Transverse colon (tissue), 3 donors: ENCODE measurements around the gene ATF6.

Experiments
- POLR2A ChIP-seq: fragments of 450-650 bp; IDR thresholded peaks from one replicate; pipeline ENCODE4 v1.6.1; 2016; ENCODE audit warnings: antibody characterized with exemption, mild to moderate bottlenecking, moderate library complexity
- TF ChIP-seq, protein P1 (sequence below), 5 experiments: fragments of 200-600 bp in 3 of 5; fragments of 450-650 bp in 2 of 5; sonication (generic) in 3 of 5; IDR thresholded peaks; 1 replicate in 2 of 5; 2 replicates in 3 of 5; pipeline ENCODE4 v1.5.1; 2016 to 2017; ENCODE audit warnings: antibody characterized with exemption in 5 of 5, inconsistent platforms in 3 of 5, mild to moderate bottlenecking in 2 of 5, moderate library complexity in 1 of 5

DNA sequence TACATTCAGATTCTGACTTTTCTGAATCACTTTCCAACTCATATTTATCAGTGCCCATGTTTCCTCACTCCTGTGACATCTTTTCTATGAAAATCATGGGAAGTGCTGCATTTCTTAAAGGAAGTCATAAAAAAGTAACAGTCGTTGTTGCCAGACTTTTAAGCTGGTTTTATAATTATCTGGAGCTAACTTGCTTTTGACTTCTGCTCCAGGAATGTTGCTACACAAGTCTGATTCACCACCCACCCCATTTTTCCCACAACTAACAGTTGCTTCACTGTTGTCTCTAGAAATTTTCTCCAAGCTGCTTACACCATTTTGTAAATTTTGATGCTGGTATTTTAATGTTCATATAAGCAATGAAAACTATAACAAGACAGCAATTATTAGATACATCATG, 32.6 kb upstream of the ATF6 start:
- no peak for TF ChIP-seq POLR2A
- TF ChIP-seq, protein P1, sequence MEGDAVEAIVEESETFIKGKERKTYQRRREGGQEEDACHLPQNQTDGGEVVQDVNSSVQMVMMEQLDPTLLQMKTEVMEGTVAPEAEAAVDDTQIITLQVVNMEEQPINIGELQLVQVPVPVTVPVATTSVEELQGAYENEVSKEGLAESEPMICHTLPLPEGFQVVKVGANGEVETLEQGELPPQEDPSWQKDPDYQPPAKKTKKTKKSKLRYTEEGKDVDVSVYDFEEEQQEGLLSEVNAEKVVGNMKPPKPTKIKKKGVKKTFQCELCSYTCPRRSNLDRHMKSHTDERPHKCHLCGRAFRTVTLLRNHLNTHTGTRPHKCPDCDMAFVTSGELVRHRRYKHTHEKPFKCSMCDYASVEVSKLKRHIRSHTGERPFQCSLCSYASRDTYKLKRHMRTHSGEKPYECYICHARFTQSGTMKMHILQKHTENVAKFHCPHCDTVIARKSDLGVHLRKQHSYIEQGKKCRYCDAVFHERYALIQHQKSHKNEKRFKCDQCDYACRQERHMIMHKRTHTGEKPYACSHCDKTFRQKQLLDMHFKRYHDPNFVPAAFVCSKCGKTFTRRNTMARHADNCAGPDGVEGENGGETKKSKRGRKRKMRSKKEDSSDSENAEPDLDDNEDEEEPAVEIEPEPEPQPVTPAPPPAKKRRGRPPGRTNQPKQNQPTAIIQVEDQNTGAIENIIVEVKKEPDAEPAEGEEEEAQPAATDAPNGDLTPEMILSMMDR (IDR thresholded peaks at IDR 0.05): no peak
